MM.1S (cell line): ENCODE data around the gene TERT.
A peak's percentile ranks its signal among the peaks of the same experiment; 100 is the strongest.

Experiments used
- DNase-seq: peaks from one replicate; pipeline ENCODE4 v3.0.0-alpha.2; 2015
- H2AFZ ChIP-seq: fragments of 300-600 bp; sonication (generic); 2 replicates; pipeline ENCODE4 v1.6.0; 2016; ENCODE audit warnings: antibody characterized with exemption, low read length
- H3F3A ChIP-seq: fragments of 300-600 bp; sonication (generic); 2 replicates; pipeline ENCODE4 v1.6.1; 2016; ENCODE audit warnings: mild to moderate bottlenecking, antibody characterized with exemption, low read length, moderate library complexity, mixed read lengths; ENCODE audit not compliant: insufficient read depth
- H3K27ac ChIP-seq: fragments of 300-600 bp; sonication (generic); 2 replicates; pipeline ENCODE4 v1.5.1; 2016; ENCODE audit warnings: mild to moderate bottlenecking, low read length
- H3K27me3 ChIP-seq: fragments of 300-600 bp; sonication (generic); replicated peaks from 2 replicates; pipeline ENCODE4 v1.6.0; 2016; ENCODE audit warnings: low read length; ENCODE audit not compliant: insufficient read depth
- H3K36me3 ChIP-seq: fragments of 300-600 bp; sonication (generic); replicated peaks from 2 replicates; pipeline ENCODE4 v1.6.1; 2016; ENCODE audit warnings: mild to moderate bottlenecking, low read length, mixed read lengths; ENCODE audit not compliant: insufficient read depth
- H3K4me1 ChIP-seq: fragments of 300-600 bp; sonication (generic); 2 replicates; pipeline ENCODE4 v1.6.1; 2016; ENCODE audit warnings: low read length, mixed read lengths
- H3K4me2 ChIP-seq: fragments of 300-600 bp; sonication (generic); 2 replicates; pipeline ENCODE4 v1.6.0; 2016; ENCODE audit warnings: low read depth, low read length
- H3K4me3 ChIP-seq: fragments of 300-600 bp; sonication (generic); 2 replicates; pipeline ENCODE4 v1.5.1; 2016; ENCODE audit warnings: low read length, mixed read lengths
- H3K79me2 ChIP-seq: fragments of 300-600 bp; sonication (generic); 2 replicates; pipeline ENCODE4 v1.6.1; 2016; ENCODE audit warnings: mixed run types, low read length, mixed read lengths
- H3K9ac ChIP-seq: fragments of 300-600 bp; sonication (generic); 2 replicates; pipeline ENCODE4 v1.6.1; 2016; ENCODE audit warnings: low read length, mixed read lengths
- H3K9me2 ChIP-seq: fragments of 300-600 bp; sonication (generic); replicated peaks from 2 replicates; pipeline ENCODE4 v1.6.1; 2016; ENCODE audit warnings: mild to moderate bottlenecking, low read length, mixed read lengths; ENCODE audit not compliant: insufficient read depth
- H3K9me3 ChIP-seq: fragments of 300-600 bp; sonication (generic); replicated peaks from 2 replicates; pipeline ENCODE4 v1.6.1; 2016; ENCODE audit warnings: mild to moderate bottlenecking, low read length, mixed read lengths; ENCODE audit not compliant: insufficient read depth
- H4K20me1 ChIP-seq: fragments of 300-600 bp; sonication (generic); 2 replicates; pipeline ENCODE4 v1.6.1; 2016; ENCODE audit warnings: mild to moderate bottlenecking, low read length, moderate library complexity, mixed read lengths; ENCODE audit not compliant: insufficient read depth
- EZH2 ChIP-seq: fragments of 300-600 bp; sonication (generic); optimal IDR thresholded peaks from 2 replicates; pipeline ENCODE3; 2017; ENCODE audit warnings: low read depth, mild to moderate bottlenecking, antibody characterized with exemption, low read length, mixed read lengths
- EZH2phosphoT487 ChIP-seq: fragments of 300-600 bp; sonication (generic); IDR thresholded peaks from 2 replicates; pipeline ENCODE4 v1.6.1; 2018; ENCODE audit warnings: antibody characterized with exemption, low read length
- TF ChIP-seq, protein P1 (sequence below): fragments of 300-600 bp; sonication (generic); IDR thresholded peaks from 2 replicates; pipeline ENCODE4 v1.5.1; 2016; ENCODE audit warnings: antibody characterized with exemption, low read length, mixed read lengths

Gene TERT

DNA sequence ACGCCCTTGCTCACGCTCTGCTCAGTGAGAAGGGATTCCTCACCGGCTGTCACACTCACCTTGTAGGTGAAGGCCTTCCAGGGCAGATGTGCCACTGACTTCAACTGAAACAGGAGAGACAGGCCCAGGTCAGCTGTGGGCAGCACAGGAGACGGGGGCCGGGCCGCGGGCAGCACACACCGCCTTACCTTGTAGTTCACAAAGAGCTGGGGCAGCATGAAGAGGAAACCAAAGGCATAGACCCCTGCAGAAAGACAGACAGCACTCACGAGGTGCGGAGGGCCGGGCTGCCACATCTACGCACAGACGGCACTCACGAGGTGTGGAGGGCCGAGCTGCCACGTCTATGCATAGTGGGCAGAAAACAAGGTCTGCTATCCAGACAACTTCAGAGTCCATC is 26.7 kb upstream of the TERT start:
- no peak for DNase-seq
- Histone ChIP-seq H3K27me3 (no peaks in the 10 kb centered on the region), H2AFZ (no peak overlapping the region), H4K20me1 (no peaks in the 10 kb centered on the region), H3K9me2 (no peaks in the 10 kb centered on the region), H3F3A (peaks cover 92% of the 10 kb centered on the region), H3K4me3 (no peak overlapping the region), H3K79me2 (peaks cover 88% of the 10 kb centered on the region), H3K9me3 (no peaks in the 10 kb centered on the region), H3K4me1 (peaks cover 80% of the 10 kb centered on the region), H3K9ac (no peak overlapping the region), H3K36me3 (peaks cover 80% of the 10 kb centered on the region), H3K4me2 (no peak overlapping the region), H3K27ac (peak overlapping the region; percentile 99; the same call in 1 of the 2 replicates)
- TF ChIP-seq EZH2 (no peak), EZH2phosphoT487 (no peak)
- TF ChIP-seq, protein P1, sequence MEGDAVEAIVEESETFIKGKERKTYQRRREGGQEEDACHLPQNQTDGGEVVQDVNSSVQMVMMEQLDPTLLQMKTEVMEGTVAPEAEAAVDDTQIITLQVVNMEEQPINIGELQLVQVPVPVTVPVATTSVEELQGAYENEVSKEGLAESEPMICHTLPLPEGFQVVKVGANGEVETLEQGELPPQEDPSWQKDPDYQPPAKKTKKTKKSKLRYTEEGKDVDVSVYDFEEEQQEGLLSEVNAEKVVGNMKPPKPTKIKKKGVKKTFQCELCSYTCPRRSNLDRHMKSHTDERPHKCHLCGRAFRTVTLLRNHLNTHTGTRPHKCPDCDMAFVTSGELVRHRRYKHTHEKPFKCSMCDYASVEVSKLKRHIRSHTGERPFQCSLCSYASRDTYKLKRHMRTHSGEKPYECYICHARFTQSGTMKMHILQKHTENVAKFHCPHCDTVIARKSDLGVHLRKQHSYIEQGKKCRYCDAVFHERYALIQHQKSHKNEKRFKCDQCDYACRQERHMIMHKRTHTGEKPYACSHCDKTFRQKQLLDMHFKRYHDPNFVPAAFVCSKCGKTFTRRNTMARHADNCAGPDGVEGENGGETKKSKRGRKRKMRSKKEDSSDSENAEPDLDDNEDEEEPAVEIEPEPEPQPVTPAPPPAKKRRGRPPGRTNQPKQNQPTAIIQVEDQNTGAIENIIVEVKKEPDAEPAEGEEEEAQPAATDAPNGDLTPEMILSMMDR = no peak

DNA sequence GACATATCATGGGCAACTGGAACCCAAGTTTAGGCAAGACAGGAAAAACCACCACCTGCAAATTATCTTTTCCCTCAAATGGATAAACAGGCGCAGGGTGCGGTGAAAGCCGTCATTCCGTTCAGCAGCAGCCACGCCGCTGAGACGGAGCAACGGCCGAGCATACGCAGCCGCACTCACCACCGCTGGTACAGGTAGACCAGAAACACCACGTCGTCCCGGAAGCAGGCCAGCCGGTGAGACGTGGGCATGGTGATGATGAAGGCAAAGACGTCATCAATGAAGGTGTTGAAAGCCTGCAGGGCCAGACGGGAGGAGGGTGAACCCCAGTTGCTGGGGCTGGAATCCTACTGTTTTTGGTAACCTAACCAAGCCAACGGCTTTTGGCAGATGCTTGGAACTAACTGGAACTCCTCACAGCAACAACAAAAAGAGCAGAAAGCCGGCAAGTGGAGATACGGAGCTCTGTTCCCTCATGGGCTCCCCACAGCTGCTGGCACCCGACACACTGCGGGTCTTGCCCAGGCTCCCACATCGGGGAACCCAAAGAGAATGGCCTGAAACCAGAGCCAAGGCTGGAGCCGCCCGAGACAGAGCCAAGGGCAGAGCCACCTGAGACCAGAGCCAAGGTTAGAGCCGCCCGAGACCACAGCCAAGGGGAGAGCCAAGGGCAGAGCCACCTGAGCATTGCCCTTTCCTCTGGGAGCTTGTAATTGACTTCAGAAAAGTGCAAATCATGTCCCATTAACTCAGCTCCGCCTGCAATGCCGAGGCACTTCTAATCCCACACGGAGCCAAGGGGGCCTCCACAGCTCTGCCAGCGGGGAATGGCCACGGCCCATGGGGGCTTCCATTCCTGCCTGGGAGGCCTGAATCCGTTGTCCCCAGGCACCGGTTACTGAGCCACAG is 25.8 kb upstream of the TERT start:
- Histone ChIP-seq H3F3A (peaks cover 94% of the 10 kb centered on the region), H3K27ac (peak overlapping the region; percentile 99; the same call in 1 of the 2 replicates), H3K9me3 (no peaks in the 10 kb centered on the region), H3K4me1 (peaks cover 87% of the 10 kb centered on the region), H3K4me2 (peak overlapping the region; percentile 55), H3K4me3 (no peak overlapping the region), H3K9ac (no peak overlapping the region), H4K20me1 (no peaks in the 10 kb centered on the region), H3K36me3 (peaks cover 77% of the 10 kb centered on the region), H3K9me2 (no peaks in the 10 kb centered on the region), H2AFZ (no peak overlapping the region), H3K79me2 (peaks cover 79% of the 10 kb centered on the region), H3K27me3 (no peaks in the 10 kb centered on the region)
- DNase-seq = peak; percentile 6
- TF ChIP-seq, protein P1 = no peak
- no peak for TF ChIP-seq EZH2
- TF ChIP-seq EZH2phosphoT487 = no peak

DNA sequence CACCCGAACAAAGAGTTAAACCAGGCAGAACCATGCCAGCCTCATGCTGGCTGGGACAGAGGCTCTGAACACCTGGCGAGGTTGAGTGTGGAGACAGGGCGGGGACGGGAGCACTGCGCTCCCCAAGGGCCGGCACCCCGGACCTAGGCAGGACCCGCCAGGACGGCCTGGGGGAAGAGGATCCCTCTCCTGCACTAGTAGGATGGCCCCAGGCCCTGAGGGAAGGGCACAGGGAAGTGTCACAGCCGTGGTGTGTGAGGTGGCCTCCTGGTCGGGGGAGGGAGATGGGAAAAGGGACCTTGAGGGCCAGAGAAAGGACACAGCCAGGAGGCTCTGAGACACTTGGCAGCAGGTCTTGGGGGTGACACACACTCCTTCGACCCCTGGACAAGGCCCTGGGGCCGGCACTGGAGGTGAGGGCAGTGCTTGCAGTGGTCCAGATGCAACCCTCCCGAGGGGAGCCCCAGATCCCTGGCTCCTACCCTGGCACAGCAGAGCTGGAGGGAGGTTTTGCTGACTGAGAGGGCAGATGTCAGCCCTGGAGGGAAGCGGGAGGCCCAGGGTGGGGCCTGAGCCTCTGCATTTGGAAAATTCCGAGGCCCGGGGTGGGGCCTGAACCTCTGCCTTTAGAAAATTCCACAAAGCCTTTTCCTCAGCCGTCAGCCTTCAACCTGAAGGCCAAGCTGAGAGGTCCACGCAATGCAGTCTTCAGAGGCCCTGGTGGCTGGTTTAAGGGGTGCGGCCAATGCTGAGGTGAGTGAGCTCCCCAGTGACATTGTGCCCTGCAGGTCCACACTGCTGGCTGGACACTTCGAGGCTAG is 24.8 kb upstream of the TERT start:
- H3K4me2 ChIP-seq = peak overlapping the region; percentile 55
- peak overlapping the region; percentile 63 for H3K9ac ChIP-seq
- TF ChIP-seq, protein P1 = no peak
- TF ChIP-seq EZH2 = no peak
- no peak for TF ChIP-seq EZH2phosphoT487
- peak overlapping the region; percentile 16; the same call in 1 of the 2 replicates for H3K4me3 ChIP-seq
- H2AFZ ChIP-seq = no peak overlapping the region
- no peaks in the 10 kb centered on the region for H4K20me1 ChIP-seq
- peaks cover 70% of the 10 kb centered on the region for H3K79me2 ChIP-seq
- peaks cover 98% of the 10 kb centered on the region for H3F3A ChIP-seq
- peaks cover 69% of the 10 kb centered on the region for H3K36me3 ChIP-seq
- H3K9me3 ChIP-seq = no peaks in the 10 kb centered on the region
- peak; percentile 31 for DNase-seq
- H3K9me2 ChIP-seq = no peaks in the 10 kb centered on the region
- peaks cover 89% of the 10 kb centered on the region for H3K4me1 ChIP-seq
- H3K27ac ChIP-seq = peak overlapping the region; percentile 99
- H3K27me3 ChIP-seq = no peaks in the 10 kb centered on the region
